Testis (tissue), 2 donors: ENCODE data around the gene CALY.

Source experiments
- POLR2A ChIP-seq: fragments of 450-650 bp; IDR thresholded peaks from one replicate; pipeline ENCODE4 v1.6.1; 2017; ENCODE audit warnings: antibody characterized with exemption, mild to moderate bottlenecking, moderate library complexity
- TF ChIP-seq, protein P1 (sequence below), 3 experiments: fragments of 450-650 bp in 2 of 3; fragments of 200-600 bp in 1 of 3; sonication (generic) in 1 of 3; IDR thresholded peaks; one replicate each; pipeline ENCODE4 v1.5.1; 2016 to 2019; ENCODE audit warnings: antibody characterized with exemption in 3 of 3, mild to moderate bottlenecking in 2 of 3, moderate library complexity in 1 of 3

DNA sequence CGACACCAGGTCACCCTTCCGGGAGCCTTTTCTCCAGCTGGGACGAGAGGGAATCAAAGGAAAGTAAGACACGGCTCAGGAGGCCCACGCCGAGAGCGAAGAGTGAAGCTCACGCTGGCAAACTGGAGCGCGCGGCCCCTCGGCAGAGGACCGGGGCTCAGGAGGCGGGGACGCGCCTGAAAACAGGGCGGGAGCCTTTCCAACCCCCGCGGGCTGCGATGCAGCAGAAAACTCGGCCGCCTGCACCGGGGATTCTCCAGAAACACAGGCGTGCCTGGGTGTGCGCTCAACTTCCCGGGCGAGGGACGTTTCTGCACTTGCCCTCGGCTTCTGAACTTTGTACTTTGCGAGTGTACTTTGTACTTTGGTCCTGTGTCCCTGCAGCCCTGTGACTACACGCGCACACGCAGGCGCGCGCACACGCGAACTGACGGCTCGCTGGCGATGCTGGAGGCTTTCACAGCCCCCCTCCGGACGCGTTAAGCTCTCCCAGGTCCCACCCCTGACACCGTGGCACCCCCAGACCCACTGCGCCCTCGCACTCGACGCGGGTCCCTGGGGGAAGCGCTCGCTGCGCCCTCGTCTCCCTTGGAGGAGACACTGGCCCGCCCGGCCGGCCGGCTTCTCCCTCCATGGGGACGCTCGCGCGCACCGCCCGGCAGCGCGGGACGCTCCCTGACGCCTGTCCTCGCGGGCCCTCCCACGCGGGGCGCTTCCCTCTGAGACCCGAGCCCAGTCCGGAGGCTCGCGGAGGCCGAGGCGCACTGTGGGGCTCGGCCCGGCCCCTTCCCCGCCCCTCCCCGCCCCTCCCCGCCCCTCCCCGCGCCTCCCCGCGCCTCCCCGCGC lies 41.8 kb upstream of the CALY start:
- TF ChIP-seq, protein P1, sequence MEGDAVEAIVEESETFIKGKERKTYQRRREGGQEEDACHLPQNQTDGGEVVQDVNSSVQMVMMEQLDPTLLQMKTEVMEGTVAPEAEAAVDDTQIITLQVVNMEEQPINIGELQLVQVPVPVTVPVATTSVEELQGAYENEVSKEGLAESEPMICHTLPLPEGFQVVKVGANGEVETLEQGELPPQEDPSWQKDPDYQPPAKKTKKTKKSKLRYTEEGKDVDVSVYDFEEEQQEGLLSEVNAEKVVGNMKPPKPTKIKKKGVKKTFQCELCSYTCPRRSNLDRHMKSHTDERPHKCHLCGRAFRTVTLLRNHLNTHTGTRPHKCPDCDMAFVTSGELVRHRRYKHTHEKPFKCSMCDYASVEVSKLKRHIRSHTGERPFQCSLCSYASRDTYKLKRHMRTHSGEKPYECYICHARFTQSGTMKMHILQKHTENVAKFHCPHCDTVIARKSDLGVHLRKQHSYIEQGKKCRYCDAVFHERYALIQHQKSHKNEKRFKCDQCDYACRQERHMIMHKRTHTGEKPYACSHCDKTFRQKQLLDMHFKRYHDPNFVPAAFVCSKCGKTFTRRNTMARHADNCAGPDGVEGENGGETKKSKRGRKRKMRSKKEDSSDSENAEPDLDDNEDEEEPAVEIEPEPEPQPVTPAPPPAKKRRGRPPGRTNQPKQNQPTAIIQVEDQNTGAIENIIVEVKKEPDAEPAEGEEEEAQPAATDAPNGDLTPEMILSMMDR (IDR thresholded peaks at IDR 0.05), result no peak
- TF ChIP-seq POLR2A, result no peak
